ENCODE data around the gene CTNNA3.

The CTNNA3 gene

DNA sequence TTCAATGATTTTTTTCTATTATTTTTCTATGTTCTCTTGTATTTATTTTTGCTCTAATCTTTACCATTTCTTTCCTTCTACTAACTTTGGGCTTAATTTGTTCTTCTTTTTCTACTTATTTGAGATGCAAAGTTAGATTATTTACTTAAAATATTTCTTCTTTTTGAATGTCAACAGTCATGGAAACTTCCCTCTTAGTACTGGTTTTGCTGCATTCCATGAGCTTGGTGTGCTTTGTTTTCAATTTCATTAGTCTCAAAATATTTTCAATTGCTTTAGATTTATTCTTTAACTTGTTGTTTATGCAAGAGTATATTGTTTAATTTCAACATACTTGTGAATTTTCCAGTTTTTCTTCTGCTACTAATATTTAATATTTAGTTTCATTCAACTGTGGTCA is 539.8 kb downstream of the CTNNA3 start:
- in situ Hi-C loops (cut with HindIII; ENCODE audit: low sequenced_read_pairs): no loop called here

DNA sequence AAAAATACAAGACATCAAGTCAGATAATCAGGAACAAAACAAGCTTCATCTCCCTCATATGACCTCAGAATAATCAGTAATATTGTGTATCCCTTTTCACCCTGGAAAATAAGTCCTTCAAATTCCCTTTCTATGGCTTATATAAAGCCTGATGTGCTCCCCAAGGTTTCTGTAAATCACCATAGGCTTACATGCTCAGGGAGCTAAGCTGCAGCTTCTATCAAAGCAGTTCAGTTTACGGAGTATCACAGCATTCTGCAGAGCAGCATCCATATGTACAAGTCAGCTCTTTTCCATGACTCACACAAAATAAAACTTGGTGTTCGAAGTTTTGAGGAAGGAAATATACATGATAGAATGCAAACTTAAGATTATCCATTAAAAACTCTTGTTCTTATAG is 544.5 kb downstream of the CTNNA3 start:
- in situ Hi-C loops (cut with HindIII; ENCODE audit: low sequenced_read_pairs): no loop called here

DNA sequence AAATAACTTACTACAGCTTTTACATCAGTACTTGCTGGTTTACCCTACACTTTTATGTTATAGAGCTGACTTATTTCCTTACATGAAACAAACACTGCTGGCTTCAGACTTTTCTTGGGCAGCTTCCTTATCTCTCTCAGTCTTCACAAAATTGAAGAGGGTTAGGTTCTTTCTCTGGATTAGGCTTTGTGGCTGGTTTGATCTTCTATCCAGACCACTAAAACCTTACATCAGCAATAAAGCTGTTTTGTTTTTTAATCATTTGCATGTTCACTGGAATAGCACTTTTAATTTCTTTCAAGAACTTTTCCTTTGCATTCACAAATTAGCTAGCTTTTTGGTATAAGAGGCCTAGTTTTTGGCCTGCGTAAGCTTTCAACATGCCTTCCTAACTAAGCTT is 551.5 kb downstream of the CTNNA3 start:
- in situ Hi-C loops (cut with HindIII; ENCODE audit: low sequenced_read_pairs): no loop called here

DNA sequence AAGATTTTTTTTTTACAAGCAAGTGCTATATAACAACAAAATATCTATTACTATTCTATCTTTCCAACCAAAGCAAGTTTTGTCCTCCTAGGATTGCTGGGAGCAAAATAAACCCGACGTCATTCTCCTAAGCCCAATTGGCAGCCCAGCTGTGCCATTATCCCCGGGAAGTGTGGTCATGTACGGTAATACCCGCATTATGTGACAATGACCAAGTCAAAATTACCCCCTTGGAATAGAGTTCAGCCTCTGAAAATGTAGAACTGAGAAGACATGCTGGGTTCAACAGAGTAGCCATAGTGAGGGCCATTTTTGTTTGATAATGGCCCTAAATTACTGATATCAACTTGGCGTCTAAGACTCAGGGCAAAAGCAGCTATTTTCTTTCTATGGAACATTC is 554.7 kb downstream of the CTNNA3 start:
- in situ Hi-C loops (cut with HindIII; ENCODE audit: low sequenced_read_pairs): no loop called here

DNA sequence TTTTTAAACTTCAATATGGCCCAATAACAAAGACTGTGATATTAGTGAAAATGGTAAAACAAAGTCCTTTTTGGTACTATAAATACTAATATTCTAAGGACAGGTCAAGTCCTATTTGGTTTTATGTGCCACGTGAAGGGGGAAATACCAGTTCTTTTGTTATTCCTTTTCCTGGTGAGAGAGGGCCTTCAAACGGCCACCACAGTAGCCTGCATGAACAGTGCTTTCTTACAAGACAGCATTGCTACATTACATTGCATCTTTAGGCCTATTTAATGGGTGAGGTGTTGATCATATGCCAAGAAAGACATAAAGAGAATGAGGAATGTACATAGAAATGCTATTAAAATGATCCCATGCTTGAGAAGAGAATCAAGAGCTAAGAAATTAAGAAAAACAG is 555.4 kb downstream of the CTNNA3 start:
- in situ Hi-C loops (cut with HindIII; ENCODE audit: low sequenced_read_pairs): no loop called here

DNA sequence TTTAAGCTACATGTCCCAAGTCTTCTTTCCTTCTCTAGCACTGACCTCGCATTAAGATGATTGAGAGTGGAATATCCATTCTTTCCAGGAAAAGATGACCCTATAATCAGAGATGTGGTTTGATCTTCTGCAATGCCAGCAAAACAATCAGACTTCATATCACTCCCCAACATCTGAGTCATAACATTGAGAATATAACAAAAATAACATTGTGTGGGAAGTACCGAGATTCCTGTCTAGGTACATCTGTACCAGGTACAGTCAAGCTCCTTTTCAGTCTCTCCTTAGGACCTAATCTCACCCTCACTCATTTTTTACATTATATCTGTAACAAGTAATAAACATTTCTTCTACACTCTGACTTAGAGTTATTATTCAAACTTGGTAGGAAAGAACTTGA is 568.6 kb downstream of the CTNNA3 start:
- in situ Hi-C loops (cut with HindIII; ENCODE audit: low sequenced_read_pairs): no loop called here

DNA sequence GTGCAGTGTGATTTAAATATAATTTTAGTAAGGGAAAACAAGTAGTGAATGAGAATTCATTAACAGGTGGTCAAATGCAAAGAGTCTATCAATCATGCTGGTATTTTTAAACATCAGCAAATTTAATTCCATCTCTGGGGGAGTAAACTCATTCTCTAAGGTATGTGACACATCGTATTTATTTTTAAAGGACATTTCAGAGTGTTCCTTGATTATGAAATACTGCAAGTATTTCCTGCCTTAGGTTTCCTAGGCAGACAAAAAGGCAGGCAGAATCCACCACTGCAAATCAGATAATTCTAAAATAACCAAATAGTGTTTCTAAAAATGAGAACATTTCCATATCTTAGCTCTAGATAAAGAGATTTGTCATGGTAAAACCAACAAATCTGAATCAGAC is 576.3 kb downstream of the CTNNA3 start:
- in situ Hi-C loops (cut with HindIII; ENCODE audit: low sequenced_read_pairs): no loop called here

DNA sequence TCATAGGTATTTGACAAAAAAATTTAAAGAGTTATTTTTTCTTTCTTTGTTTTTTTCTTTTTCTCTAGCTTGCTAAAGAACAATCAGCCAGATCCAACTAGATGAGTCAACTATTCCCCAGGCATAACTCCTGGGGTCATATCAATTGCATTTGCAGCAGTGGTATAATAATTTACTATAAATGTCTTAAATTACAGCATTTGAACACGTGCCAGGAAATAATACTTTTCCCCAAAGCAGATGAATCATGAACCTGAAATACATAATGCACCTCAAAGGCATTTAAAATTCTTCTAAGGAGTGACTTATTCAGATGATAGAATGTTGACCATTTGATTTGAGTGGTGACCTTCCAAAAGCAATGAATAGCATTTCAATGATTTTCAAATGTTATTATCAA is 580.0 kb downstream of the CTNNA3 start:
- in situ Hi-C loops (cut with HindIII; ENCODE audit: low sequenced_read_pairs): no loop called here

DNA sequence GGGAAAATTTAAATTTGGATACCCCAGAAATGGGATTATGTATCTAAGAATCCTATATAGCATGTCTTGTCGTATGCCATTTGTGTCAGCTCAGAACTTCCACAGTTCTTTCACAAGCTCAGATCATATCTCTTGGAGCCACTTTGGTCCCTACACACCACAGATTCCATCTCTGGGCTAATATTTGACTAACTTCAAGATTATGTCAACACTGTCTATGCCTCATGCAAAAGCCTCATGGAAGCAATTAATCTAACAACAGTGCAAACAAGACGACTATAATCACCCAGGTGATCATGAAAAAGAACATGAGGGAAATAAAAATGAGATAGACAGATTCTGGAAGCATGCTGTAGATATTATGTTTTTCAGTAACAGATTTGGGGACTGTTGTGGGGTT is 581.0 kb downstream of the CTNNA3 start:
- in situ Hi-C loops (cut with HindIII; ENCODE audit: low sequenced_read_pairs): no loop called here

DNA sequence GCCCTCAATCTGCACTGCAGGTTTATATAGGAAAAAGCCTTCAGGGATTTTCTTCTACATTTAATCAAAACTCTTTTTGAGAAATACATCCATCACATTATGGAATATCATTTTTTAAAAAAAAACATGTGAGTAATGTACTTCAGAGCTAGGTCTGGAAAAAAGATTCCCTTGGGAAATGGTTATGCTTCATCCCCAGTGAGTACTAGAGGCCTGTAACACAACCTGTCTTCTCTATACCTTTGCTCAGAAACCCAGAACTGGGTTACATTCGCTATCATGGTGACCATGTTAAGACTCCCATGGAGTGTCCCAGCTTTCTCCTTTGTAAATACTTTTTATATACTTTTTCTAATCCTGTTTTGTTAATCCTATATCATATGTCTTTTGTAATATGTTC is 583.2 kb downstream of the CTNNA3 start:
- in situ Hi-C loops (cut with HindIII; ENCODE audit: low sequenced_read_pairs): no loop called here

DNA sequence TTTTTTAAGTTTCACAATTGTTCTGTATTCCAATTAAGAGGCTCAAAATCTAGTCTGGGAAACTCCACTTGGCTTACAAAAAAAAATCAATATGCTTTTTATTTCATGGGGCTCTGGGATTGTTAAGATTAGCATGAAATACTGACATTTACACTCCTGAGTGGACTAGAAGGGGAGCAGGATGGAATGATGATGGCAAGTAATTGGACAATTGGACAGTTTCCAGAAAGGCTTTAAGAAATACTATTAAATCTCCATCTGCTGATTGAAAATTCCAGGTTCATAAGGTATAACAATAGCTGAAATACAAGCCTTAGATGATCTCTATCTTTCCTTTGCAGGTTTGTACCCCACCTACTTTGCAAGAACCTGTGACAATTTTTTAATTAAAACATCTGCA is 585.7 kb downstream of the CTNNA3 start:
- in situ Hi-C loops (cut with HindIII; ENCODE audit: low sequenced_read_pairs): no loop called here

DNA sequence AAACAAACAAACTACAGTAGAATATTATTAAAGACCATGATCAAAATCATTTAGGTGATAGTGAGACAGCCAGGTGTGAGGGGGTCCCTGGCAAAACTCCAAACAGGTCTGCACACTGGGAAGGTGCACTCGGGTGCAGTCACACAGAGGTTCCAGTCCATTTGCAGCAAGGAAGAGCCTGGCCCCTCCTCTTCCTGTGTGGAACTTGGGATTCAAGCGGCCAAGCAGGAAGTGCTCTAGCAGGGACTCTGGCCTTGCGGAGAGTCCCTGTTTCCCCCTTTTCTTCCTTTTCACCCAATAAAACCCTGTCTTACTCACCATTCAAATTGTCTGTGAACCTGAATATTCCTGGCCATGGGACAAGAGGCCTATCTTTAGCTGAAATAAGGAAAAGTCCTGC is 588.3 kb downstream of the CTNNA3 start:
- in situ Hi-C loops (cut with HindIII; ENCODE audit: low sequenced_read_pairs): no loop called here

DNA sequence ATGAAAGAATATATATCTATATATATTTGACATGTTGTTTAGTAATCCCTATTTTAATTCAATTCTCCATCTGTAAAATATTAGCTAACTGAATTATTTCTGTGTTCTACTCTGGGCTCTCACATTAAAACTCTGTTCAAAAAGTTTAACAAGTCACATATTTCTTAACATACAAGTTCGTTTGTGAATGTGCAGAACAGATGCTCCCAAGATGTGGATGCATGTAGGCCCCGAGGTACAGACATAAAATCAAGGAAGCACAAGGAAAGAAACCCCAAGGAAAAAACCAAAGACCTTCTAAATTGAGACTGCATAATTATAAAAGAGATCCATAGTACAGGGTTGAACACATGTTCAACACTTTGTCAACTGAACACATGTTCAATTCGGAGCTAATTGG is 595.0 kb downstream of the CTNNA3 start:
- in situ Hi-C loops (cut with HindIII; ENCODE audit: low sequenced_read_pairs): no loop called here

DNA sequence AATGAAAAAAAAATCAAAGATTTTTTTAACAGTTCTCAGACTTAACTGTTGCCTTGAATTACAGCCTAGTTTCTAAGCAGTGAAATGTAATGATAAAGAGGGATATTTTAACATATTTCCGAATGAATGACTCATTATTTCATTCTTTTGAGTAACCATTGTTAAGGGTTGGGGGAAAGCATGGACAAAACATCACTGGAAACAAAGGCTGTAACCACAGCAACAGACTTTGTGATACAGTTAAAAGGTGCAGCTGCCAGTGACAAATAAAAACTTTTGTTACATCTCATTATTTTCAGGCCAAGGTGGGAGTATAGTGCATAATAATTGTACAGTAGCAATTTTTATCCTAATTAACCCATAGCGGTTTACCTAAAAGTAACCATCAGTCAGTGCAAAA is 597.5 kb downstream of the CTNNA3 start:
- in situ Hi-C loops (cut with HindIII; ENCODE audit: low sequenced_read_pairs): no loop called here

DNA sequence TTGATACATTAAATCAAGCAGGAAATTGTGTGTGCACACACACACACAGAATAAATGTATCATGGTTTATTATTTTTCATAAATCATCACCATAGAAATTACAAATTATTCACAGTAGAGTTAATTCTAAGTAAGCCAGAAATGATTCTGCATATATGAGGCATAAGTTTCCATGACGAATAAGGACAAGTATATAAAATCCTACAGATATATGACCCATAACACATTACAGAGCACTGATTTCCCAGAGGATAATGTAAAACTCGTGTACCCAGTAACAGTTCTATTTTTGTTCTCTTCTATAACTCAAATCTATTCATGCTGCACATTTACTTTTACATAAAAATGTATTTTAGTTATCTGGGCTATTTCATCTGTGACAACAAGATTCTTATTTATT is 600.5 kb downstream of the CTNNA3 start:
- in situ Hi-C loops (cut with HindIII; ENCODE audit: low sequenced_read_pairs): no loop called here

DNA sequence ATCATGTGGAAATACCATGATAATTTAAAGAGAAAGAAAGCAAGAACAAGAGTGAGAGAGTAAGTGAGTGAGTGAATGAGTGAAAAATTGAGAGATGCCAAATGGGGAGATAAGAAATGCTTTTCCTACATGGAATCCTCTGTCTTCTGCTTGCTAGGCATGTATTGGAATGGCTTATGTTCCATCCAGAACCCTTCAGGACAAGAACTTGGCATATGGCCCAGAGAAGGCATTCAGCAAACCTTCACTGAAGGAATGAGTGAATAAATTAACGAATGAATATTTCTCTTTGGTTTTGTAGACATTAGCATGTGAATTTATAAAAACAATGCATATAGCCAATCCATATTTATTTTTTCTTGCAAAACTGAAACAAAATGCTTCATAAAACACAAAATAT is 608.0 kb downstream of the CTNNA3 start:
- in situ Hi-C loops (cut with HindIII; ENCODE audit: low sequenced_read_pairs): no loop called here

DNA sequence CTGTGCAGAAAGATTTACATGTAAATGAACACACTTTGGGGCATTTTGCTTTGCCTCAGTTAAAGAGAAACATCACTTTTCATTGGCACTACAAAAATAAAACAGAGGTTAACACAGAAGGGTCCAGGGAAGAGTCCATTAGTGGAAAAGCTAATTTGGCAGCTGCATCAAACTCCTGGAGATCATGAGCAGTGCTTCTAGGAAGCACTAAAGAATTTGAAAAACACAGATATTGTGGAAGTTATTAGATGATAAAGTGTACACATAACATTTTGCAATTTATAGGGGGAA is 608.9 kb downstream of the CTNNA3 start:
- in situ Hi-C loops (cut with HindIII; ENCODE audit: low sequenced_read_pairs): no loop called here

DNA sequence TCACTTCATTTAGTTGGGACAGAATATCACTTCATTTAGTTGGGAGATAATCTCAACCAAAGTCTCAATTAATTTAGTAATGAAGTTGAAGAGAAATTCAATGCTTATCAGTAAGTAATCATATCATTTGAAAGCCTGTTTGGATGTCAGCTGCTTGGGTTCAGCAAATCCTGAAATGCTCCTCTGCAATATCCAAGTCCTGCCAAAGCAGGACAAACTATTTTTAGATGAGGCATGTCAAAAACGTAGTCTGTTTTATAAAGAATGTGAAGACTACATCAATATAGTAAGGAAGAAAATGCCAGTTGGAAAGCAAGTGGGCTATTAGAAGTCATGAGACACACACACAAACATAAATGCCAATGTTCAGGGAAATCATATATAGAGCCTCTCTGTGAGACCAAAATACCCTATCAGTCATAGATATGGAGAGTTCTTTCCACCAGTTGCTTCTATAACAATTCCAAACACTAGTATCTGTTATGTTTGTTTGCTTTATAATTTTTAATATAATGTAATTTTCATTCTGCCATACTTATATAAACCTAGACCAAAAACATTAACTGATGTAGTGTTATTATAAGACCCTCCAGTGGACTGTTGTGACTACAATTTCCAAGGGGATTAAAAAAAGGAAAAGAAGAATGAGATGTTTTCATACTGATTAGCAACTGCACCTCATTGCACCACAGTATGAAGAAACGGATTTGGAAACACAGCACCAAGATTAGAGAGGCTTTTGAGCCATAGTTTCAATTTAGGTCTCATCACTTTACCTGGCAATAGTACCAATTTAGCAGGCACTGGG is 609.5 kb downstream of the CTNNA3 start:
- in situ Hi-C loops (cut with HindIII; ENCODE audit: low sequenced_read_pairs): no loop called here

DNA sequence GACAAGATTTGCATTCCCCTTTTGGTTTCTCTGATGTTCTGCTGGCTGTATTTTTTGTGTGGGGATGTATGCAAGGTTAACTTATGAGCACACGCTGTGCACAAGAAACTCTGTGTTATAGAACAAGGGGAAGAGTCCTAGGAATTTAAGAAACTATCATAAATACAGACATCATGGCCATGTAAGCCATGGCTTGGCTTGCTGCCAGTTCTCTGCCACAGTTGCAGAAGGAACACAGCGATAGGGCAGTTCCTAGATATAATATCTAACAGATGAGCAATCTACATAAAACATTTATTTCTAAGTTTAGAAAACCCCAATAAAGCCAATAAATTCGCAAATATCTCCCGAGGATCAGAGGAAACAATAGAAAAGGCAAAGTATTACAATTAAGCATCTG is 616.9 kb downstream of the CTNNA3 start:
- in situ Hi-C loops (cut with HindIII; ENCODE audit: low sequenced_read_pairs): no loop called here

DNA sequence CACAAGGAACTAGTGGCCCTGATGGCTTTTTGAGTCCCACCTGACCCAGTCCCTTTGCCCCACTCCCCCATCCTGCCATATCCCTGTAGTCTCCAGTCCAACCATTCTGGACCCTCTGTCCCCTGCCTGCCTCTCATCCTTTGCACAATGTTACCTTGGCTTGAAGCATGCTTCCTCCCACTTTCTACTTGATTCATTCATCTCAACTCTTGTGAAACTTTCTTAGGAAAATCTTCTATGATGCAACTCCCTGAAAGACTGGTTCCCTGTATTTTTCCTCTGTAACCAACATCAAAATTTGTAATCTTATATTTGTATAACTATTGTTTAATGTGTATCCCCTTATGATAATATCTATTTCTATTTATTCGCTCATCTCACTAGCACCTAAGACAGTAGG is 618.6 kb downstream of the CTNNA3 start:
- in situ Hi-C loops (cut with HindIII; ENCODE audit: low sequenced_read_pairs): no loop called here

DNA sequence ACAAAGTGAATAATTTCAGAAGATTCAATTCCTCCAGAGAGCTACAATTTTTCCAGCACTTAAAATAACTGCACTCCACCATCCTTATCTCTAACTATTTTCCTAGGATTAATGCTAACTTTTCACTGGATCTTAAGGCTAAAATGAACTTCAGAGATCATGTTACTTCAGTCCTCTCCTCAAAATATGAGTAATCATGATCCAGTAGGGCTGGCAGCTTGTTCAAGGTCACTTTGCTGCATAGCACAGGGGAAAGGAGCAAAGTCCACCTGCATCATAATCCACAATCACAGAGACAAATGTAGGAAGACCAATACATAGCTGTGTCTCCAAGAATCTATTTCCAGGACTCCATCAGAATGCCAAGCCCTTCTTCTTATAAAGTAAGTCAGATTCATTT is 619.9 kb downstream of the CTNNA3 start:
- in situ Hi-C loops (cut with HindIII; ENCODE audit: low sequenced_read_pairs): no loop called here

DNA sequence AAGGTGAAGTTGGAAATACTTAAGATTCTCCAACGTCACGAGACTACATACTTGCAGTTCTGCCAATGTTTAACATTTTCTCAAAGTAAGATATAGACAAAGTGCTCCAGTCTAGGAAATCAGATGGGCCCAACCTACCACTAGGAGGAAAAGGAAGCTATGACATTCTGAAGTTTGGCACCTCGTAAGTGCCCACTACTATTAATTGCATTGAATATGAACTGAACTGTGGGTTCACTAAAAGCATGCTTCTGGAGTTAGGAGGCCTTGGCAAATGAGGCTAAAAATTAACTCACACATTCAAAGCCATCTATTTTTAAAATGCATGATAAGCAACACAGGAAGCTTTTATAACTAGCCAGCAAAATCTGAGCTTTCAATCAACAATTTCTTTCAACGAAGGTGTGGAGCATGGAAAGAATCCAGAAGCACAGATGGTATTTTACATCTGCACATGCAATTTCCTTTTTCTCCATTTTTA is 620.5 kb downstream of the CTNNA3 start:
- in situ Hi-C loops (cut with HindIII; ENCODE audit: low sequenced_read_pairs): no loop called here

DNA sequence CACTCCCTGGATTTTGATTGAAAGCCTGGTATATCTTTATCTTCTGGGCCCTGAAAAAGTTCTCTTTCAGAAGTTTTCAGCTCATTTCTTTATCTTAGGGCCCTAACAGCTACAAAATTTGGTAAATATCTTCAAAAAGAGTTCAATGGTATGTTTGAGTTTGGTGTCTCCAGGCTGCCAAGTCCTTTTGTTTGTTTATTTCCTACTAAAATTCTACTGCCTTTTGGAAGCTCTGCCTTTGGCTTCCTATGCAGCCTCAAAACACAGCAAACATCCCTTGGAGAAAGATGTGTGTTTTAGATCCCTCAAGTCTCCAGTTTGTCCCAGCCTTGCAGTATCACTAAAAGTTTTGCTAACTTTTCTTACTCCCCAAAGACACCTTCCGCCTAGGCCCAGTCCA is 623.3 kb downstream of the CTNNA3 start:
- in situ Hi-C loops (cut with HindIII; ENCODE audit: low sequenced_read_pairs): no loop called here
